Effector memory CD8-positive, alpha-beta T cell (primary cell): Measurements from ENCODE around the gene MANEAL.
A peak's percentile ranks its signal among the peaks of the same experiment; 100 is the strongest.

ENCODE experiments used
- ATAC-seq: fragments of 150-1000 bp; cut with Tn5 transposase; replicated peaks from 2 replicates; pipeline ENCODE4 v1.10.0; 2021; ENCODE audit warnings: mild to moderate bottlenecking, moderate library complexity
- DNase-seq, 3 experiments: peaks; one replicate each; pipeline ENCODE4 v3.0.0; 2021
- H3K27ac Mint-ChIP-seq, 2 donors: one replicate each; pipeline ENCODE4 v1.8.0; 2022; ENCODE audit warnings: mild to moderate bottlenecking in 2 of 2, mixed read lengths in 2 of 2, moderate library complexity in 2 of 2
- H3K27me3 Mint-ChIP-seq, 2 donors: one replicate each; pipeline ENCODE4 v1.8.0; 2022; ENCODE audit warnings: mixed read lengths in 2 of 2
- H3K36me3 Mint-ChIP-seq: one replicate; pipeline ENCODE4 v1.8.0; 2022; ENCODE audit warnings: mild to moderate bottlenecking, moderate library complexity, mixed read lengths; ENCODE audit not compliant: insufficient read depth
- H3K4me1 Mint-ChIP-seq, 2 donors: one replicate each; pipeline ENCODE4 v1.8.0; 2022; ENCODE audit warnings: low read depth in 2 of 2, mixed read lengths in 2 of 2
- H3K4me3 Mint-ChIP-seq, 2 donors: one replicate each; pipeline ENCODE4 v1.8.0; 2022; ENCODE audit warnings: mild to moderate bottlenecking in 2 of 2, mixed read lengths in 2 of 2, moderate library complexity in 2 of 2
- H3K9me3 Mint-ChIP-seq, 2 donors: one replicate each; pipeline ENCODE4 v1.8.0; 2022; ENCODE audit warnings: mixed read lengths in 2 of 2

MANEAL gene

DNA sequence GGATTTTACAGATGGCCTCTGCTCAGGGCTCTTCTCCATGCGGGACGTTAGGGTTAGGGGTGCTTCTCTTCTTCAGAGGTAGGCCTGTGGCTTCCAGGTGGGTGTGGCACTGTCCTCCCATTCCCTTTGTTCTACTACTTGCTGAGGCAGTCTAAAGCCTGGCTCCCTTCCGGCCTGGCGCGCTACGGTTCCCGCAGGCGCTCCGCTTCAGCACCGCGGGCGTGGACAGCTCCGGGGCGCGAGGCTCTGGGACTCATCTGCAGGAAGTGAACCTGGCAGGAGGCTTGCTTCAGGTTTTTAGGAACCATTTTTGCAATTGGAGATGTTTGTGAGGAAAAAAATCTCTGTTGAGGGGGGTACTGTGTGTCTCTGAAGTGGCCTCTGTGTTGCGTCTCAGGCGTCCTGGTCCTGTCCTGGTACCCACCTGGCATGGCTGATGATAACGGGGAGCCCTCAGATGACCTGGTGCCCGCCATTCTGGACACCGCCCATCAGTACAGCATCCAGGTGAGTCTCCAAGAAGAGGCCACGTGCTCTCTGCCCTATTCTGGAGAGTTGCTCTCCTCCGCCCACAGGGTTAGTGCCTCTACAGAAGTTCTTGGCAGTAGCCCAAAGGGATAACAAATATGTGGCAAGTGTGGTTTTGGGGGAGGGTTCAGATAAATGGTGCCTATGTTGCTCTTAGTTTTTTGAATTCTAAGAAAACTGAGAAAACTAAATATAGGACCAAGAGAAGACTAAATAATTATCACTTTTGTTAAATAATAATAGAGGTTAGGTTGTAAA lies 1.9 kb downstream of the MANEAL start:
- ATAC-seq = no peak
- DNase-seq = peak in 2 of 3 experiments; percentile 22 to 29

DNA sequence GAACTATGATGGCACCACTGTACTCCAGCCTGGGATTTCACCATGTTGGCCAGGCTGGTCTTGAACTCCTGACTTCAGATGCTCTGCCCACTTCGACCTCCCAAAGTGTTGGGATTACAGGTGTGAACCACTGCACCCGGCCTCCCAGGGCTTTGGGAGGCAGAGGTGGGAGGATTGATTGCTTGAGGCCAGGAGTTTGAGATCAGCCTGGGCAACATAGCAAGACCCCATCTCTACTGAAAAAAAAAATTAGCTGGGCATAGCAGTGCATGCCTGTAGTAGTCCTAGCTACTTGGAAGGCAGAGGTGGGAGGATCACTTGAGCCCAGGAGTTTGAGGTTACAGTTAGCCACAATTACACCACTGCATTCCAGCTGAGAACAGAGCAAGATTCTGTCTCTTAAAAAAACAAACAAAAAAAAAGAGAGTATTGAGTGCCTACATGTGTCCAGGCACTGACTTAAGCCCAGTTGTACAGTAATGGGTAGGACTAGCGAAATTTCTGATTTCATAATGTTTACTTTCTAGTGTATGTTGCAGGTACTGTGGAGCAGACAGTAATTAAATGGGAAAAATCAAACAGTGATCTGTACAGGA lies 4.2 kb downstream of the MANEAL start:
- H3K4me1 Mint-ChIP-seq = peaks cover 13 to 18% of the 10 kb centered on the region in 2 donors
- no peak overlapping the region for H3K4me3 Mint-ChIP-seq
- peaks cover 0 to 12% of the 10 kb centered on the region in 2 donors for H3K27me3 Mint-ChIP-seq
- H3K27ac Mint-ChIP-seq = no peak overlapping the region
- DNase-seq (no peak), ATAC-seq (no peak)
- H3K36me3 Mint-ChIP-seq = peaks cover 25% of the 10 kb centered on the region
- no peaks in the 10 kb centered on the region for H3K9me3 Mint-ChIP-seq

More for the DNA sequence above, 1.9 kb downstream of the MANEAL start:
- Mint-ChIP-seq H3K9me3 (no peaks in the 10 kb centered on the region), H3K27me3 (peaks cover 5 to 31% of the 10 kb centered on the region in 2 donors), H3K27ac (peak overlapping the region in 1 of 2 donors; percentile 75), H3K36me3 (peaks cover 7% of the 10 kb centered on the region), H3K4me3 (peak overlapping the region; percentile 89 to 90), H3K4me1 (peaks cover 13 to 18% of the 10 kb centered on the region in 2 donors)

DNA sequence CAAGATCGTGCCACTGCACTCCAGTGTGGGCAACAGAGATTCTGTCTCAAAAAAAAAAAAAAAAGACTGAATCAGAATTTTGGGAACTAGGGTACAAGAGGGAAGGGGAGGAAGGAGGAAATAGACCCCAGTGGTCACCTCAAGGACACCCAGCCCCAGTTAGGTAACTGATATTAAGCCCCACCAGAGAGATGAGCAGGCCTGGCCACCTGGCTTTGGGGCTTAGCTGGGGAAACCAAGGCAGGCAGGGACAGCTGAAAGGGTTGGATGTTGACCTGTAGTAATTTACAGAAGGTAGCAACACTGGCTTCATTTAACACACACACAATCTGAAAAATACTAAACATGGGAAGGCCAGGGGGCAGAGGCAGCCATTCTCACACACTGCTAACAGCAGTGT lies 8.8 kb downstream of the MANEAL start:
- H3K4me1 Mint-ChIP-seq = peaks cover 10 to 18% of the 10 kb centered on the region in 2 donors
- ATAC-seq (no peak), DNase-seq (no peak)
- H3K27ac Mint-ChIP-seq = peak overlapping the region in 1 of 2 donors; percentile 51
- no peak overlapping the region for H3K4me3 Mint-ChIP-seq
- H3K27me3 Mint-ChIP-seq = no peaks in the 10 kb centered on the region
- H3K9me3 Mint-ChIP-seq = no peaks in the 10 kb centered on the region
- H3K36me3 Mint-ChIP-seq = peaks cover 69% of the 10 kb centered on the region

DNA sequence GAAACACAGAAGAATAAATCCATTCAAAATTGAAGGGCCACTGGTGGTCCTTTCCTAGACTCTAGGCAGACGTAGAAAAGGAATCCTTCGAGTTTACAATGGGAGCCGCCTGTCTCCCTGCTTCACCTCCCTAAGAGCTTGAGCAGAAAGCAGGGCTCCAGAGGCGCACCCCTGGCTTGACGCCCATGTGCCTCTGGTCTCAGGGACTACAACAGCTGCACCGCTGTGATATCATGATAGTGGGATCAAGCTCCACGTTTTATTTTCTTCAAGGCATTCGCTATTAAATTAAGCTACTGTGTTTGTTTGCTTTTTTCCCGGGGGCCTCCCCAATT lies 13.5 kb downstream of the MANEAL start:
- Mint-ChIP-seq H3K27ac (peak overlapping the region; percentile 98 to 99), H3K27me3 (no peaks in the 10 kb centered on the region), H3K36me3 (peaks cover 57% of the 10 kb centered on the region), H3K4me1 (peaks cover 27 to 40% of the 10 kb centered on the region in 2 donors), H3K4me3 (peak overlapping the region; percentile 95 to 96), H3K9me3 (no peaks in the 10 kb centered on the region)
- DNase-seq = no peak
- ATAC-seq = no peak

DNA sequence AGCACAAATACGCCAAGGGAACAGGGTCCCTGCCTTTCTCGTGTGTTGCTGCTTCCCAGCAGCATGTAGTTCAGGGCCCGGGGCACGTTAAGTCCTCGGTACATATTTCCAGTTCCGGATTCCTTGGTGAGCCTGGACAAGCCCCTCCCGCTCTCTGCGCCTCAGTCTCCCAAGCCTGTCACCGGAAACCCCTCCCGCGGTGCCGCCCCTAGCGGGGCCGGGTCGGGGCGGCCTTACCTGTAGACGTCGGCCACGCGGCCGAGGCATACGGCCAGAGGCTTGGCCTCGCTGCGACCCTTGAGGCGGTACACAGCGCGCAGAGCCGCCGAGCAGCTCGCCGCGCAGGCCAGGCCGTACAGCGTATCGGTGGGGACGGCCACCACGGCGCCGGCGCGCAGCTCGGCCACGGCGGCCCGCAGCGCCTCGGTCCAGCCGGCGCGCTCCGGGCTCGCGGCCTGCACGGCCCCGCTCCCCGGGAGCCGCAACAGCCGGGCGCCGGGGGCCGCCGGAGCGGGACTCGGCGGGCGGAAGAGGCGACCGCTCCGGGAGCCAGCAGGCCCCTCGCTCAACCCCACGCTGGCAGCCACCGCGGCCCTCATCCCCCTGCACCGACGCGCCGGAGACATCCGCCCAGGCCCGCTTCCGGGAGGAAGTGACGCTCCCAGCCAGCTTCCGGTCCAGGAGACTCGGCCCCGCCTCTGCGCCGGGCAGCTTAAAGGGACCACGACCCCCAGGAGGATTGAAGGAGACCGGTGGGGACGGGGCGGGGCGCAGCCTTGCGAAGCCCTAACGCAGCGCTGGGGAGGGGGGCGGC lies 14.1 kb downstream of the MANEAL start, which contains the start of the genes C1orf122 and YRDC:
C1orf122 (plus strand) TSS at position 236 of the 814 bp plus-strand sequence. CDS start 615 bp downstream, outside the sequence.
YRDC (minus strand) TSS at position 654 of the 814 bp plus-strand sequence; CDS start at position 626, 28 bp downstream.
- Mint-ChIP-seq H3K9me3 (no peaks in the 10 kb centered on the region), H3K36me3 (peaks cover 51% of the 10 kb centered on the region), H3K4me3 (peak within 1 kb of the TSS; percentile 95 to 96), H3K4me1 (peaks cover 27 to 40% of the 10 kb centered on the region in 2 donors), H3K27ac (peak within 1 kb of the TSS; percentile 98 to 99), H3K27me3 (no peaks in the 10 kb centered on the region)
- ATAC-seq (peak; percentile 93), DNase-seq (peak; percentile 87 to 91 (median 88))

DNA sequence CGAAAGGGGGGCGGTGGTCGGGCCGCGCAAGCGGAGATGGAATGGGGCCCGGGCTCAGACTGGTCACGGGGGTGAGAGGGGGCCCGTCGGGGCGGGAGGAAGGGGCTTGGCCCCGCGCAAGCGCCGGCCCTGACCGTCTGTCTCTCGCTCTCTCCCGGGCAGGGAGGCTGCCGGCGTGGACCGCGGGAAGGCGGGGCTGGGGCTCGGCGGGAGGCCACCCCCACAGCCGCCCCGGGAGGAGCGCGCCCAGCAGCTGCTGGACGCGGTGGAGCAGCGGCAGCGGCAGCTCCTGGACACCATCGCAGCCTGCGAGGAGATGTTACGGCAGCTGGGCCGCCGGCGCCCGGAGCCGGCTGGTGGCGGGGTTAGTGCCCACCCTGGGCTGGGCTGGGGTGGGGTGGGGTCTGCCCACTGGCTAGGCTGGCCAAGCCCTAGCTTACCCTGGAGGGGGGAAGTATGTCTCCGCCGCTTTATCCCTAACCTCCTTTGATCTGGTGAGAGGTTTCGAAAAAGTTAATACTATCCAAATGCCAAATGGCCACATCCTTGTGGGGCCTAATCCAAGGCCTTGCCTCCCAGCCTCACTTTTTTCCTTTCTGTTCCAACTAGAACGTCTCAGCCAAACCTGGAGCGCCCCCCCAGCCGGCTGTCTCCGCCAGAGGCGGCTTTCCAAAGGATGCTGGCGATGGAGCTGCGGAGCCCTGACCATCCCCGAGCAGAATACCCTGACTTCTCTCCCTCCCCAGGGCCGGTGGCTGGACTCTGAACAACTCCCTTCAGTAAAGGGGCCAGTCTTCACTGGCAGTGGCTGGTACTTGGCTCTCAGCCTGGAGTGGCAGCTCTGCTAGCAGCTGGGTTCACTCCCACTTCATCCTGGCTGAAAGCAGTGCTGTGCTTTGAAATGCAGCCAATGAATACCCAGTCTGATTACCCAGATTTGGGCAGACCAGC lies 15.0 kb downstream of the MANEAL start:
- ATAC-seq (peak; percentile 51), DNase-seq (peak in 1 of 3 experiments; percentile 25)
- Mint-ChIP-seq H3K9me3 (no peaks in the 10 kb centered on the region), H3K27ac (peak overlapping the region; percentile 98 to 99), H3K4me3 (peak overlapping the region; percentile 95 to 96), H3K27me3 (no peaks in the 10 kb centered on the region), H3K36me3 (peaks cover 42% of the 10 kb centered on the region), H3K4me1 (peaks cover 27 to 40% of the 10 kb centered on the region in 2 donors)

DNA sequence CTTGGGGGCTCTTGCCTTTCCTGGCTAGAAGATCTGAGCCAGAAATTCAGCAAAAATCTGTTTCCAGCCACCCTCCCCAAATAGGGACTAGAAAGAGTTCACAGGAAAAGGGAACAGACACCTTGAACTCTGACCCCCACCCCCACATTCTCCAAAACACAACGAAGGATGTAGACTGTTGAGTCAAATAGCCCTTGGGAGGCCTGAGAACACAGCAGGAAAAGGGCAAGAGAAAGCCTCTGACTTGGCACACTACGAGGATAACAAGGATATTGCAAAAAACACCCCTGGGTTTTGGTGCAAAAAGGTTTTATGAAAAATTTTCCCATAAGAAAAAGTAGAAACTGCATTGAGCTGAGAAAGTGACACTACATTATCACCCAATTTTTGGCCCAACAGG lies 16.3 kb downstream of the MANEAL start:
- H3K27ac Mint-ChIP-seq = no peak overlapping the region
- ATAC-seq (no peak), DNase-seq (no peak)
- H3K4me1 Mint-ChIP-seq = peaks cover 21 to 32% of the 10 kb centered on the region in 2 donors
- H3K27me3 Mint-ChIP-seq = no peaks in the 10 kb centered on the region
- no peaks in the 10 kb centered on the region for H3K9me3 Mint-ChIP-seq
- H3K36me3 Mint-ChIP-seq = peaks cover 39% of the 10 kb centered on the region
- peak overlapping the region in 1 of 2 donors; percentile 96 for H3K4me3 Mint-ChIP-seq

DNA sequence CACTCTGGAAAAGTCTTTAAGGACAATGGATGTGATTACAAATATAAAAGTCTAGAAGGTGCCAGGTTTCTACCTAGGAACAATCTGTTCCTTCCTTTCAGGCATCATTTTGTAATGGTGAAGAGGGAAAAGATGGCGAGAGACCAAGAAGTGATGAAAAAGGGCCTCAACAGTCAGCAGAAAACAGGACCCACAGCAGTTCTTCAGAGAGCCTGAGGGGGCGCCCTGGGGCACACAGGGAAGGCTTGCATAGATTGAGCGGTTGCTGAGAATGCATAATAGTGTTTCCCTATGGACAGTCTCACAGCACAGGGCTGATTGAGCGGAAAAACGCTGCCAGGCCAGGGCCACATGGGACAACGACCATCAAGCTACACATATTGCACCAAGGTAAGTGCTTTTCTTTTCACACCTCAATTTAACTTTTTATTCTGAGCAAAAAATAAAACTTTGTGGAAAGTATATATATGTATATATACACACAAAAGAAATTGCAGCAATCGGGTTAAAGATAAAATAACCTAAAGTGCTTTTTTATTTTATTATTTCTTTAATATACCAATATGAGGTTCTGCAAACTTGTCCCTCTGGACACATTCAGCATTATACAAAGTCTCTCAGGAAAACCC lies 17.5 kb downstream of the MANEAL start:
- H3K4me1 Mint-ChIP-seq = peaks cover 21 to 32% of the 10 kb centered on the region in 2 donors
- ATAC-seq (peak; percentile 35), DNase-seq (peak; percentile 57 to 64 (median 59))
- no peaks in the 10 kb centered on the region for H3K9me3 Mint-ChIP-seq
- peaks cover 33% of the 10 kb centered on the region for H3K36me3 Mint-ChIP-seq
- H3K4me3 Mint-ChIP-seq = no peak overlapping the region
- H3K27me3 Mint-ChIP-seq = no peaks in the 10 kb centered on the region
- peak overlapping the region; percentile 47 to 48 for H3K27ac Mint-ChIP-seq

DNA sequence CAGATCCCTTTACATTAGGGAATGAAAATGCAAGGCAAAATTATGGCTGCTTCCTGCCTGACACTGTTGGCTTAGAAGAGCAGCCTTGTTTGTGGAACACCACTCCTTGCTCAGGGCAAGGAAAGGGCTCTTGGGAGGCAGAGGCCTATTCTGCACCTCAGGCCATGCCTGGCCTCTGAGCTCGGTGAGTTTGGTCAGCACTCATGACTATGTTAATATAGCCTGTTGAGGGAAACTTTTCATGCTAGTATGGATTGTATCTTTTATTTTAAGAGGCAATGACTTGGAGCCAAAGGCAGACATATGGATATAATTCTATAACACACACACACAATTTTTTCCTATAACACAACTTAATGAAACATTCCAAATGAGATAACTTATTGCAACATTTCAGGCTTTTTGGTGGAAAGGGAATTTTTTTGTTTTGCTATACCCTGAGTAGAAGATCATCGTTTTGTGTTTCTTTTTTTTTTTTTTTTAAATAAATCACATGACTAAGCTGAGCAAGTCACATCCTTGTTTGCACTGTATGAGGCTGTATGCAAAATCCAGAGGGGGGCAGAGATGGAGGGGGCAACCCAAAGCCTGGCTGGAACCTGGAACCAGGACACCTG lies 20.0 kb downstream of the MANEAL start:
- H3K27ac Mint-ChIP-seq = no peak overlapping the region
- peaks cover 13 to 18% of the 10 kb centered on the region in 2 donors for H3K4me1 Mint-ChIP-seq
- no peaks in the 10 kb centered on the region for H3K9me3 Mint-ChIP-seq
- no peak overlapping the region for H3K4me3 Mint-ChIP-seq
- ATAC-seq = no peak
- H3K27me3 Mint-ChIP-seq = no peaks in the 10 kb centered on the region
- no peak for DNase-seq
- peaks cover 24% of the 10 kb centered on the region for H3K36me3 Mint-ChIP-seq

DNA sequence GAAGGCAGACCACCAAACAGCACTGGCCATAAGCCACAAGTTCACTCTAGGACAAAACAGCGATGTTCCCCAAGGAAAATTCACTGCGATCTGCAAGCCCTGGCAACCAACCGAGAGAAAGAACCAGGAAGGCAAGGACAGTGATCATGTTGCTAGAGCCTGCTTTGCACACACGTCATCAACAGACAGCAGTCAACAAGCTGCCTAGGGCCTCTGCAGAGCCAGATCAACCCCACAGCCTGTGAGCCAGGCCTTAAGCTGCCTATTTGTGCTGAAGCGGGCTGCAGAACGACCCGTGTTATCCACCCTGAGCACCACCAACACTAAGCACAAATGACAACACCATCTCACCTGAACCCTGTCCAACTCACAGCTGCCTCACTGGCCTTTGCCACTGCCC lies 20.6 kb downstream of the MANEAL start:
- no peak for ATAC-seq
- peaks cover 29% of the 10 kb centered on the region for H3K36me3 Mint-ChIP-seq

DNA sequence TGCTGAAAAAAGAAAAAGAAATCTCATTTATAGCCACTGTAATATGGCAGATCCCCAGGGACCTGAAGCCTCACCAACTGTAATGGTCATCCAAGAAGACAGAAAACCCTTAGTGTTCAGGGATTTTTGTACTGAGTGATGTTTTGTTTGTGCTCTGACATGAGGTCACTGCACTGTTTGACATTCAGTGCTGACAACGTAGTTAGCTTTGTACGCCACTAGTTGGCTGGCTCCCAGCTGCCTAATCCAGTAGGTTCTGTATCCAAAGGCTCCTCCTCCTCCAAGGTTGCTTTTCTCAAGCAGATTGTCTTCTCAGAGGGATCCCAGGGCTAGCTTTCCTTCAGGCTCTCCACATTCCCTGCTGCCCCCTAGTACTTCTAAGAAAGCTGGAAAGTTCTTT lies 23.8 kb downstream of the MANEAL start:
- Mint-ChIP-seq H3K27me3 (no peaks in the 10 kb centered on the region), H3K4me3 (no peak overlapping the region), H3K36me3 (peaks cover 44% of the 10 kb centered on the region), H3K4me1 (peaks cover 0 to 2% of the 10 kb centered on the region in 2 donors), H3K27ac (no peak overlapping the region), H3K9me3 (no peaks in the 10 kb centered on the region)
- DNase-seq = no peak
- no peak for ATAC-seq

More for the DNA sequence above, 20.6 kb downstream of the MANEAL start:
- Mint-ChIP-seq H3K27ac (no peak overlapping the region), H3K9me3 (no peaks in the 10 kb centered on the region), H3K4me1 (peaks cover 8 to 13% of the 10 kb centered on the region in 2 donors), H3K4me3 (no peak overlapping the region), H3K27me3 (no peaks in the 10 kb centered on the region)
- no peak for DNase-seq

DNA sequence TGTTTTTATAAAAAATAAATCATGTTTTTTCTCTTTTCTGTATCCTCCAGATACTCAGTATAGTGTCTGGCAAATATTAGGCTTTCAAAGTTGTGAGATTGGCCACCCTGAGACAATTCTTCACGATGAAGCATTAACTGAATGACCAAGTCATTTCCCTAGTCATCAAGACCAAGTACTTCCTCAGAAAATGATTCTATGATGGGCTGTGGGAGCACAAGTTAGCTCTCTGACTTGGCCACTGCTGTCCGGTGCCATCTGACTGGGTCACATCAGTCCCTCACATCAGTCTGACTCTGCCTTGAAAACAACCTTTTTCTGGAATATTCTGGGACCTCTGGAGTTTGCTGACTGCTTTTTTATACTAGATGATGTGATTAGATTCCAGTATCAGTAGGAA lies 27.8 kb downstream of the MANEAL start:
- DNase-seq = no peak
- no peak overlapping the region for H3K4me3 Mint-ChIP-seq
- no peaks in the 10 kb centered on the region for H3K9me3 Mint-ChIP-seq
- peak overlapping the region in 1 of 2 donors; percentile 85 for H3K27ac Mint-ChIP-seq
- peaks cover 44% of the 10 kb centered on the region for H3K36me3 Mint-ChIP-seq
- H3K27me3 Mint-ChIP-seq = no peaks in the 10 kb centered on the region
- peaks cover 3 to 6% of the 10 kb centered on the region in 2 donors for H3K4me1 Mint-ChIP-seq
- ATAC-seq = no peak
